CD4-positive, CD25-positive, alpha-beta regulatory T cell (primary cell): ENCODE results near the gene PASK. TPM values are rescaled to one million over a fixed set of nuclear protein-coding genes. Genes with fewer than 3 reads are reported as not detected.

ENCODE experiments used
- ATAC-seq, 2 donors: fragments of 150-1000 bp; cut with Tn5 transposase; one replicate each; pipeline ENCODE4 v1.10.0; 2021; ENCODE audit warnings: low read depth in 2 of 2, moderate number of reproducible peaks in 2 of 2, moderate library complexity in 1 of 2
- DNase-seq, 3 donors: peaks; one replicate each; pipeline versions ENCODE4 v3.0.0 to v3.0.0-alpha.2; 2012 to 2022; ENCODE audit warnings: mixed read lengths in 1 of 3
- H3K27ac ChIP-seq: one replicate; pipeline ENCODE4 v1.7.0; 2013; ENCODE audit warnings: mild to moderate bottlenecking, low read length; ENCODE audit not compliant: insufficient read depth, poor library complexity, severe bottlenecking
- H3K27me3 ChIP-seq: one replicate; pipeline ENCODE4 v1.7.0; 2013; ENCODE audit warnings: low read length; ENCODE audit not compliant: control insufficient read depth, insufficient read depth
- H3K36me3 ChIP-seq: one replicate; pipeline ENCODE4 v1.7.0; 2013; ENCODE audit warnings: mild to moderate bottlenecking, low read length, moderate library complexity; ENCODE audit not compliant: control insufficient read depth, insufficient read depth
- H3K4me1 ChIP-seq: 2 replicates; pipeline ENCODE4 v1.7.0; 2013; ENCODE audit warnings: mild to moderate bottlenecking, low read length; ENCODE audit not compliant: insufficient read depth, control insufficient read depth, poor library complexity, severe bottlenecking
- H3K4me3 ChIP-seq: one replicate; pipeline ENCODE4 v1.7.0; 2013; ENCODE audit warnings: low read depth, mild to moderate bottlenecking, low read length, moderate library complexity
- H3K9me3 ChIP-seq, 2 experiments: 1 replicate in 1 of 2; 2 replicates in 1 of 2; pipeline ENCODE4 v1.7.0; 2013; ENCODE audit warnings: low read length in 2 of 2, mild to moderate bottlenecking in 1 of 2, moderate library complexity in 1 of 2; ENCODE audit not compliant: control insufficient read depth in 2 of 2
- H3K27ac Mint-ChIP-seq, 3 donors: one replicate each; pipeline ENCODE4 v1.8.0; 2020 to 2022; ENCODE audit warnings: mild to moderate bottlenecking in 3 of 3, mixed read lengths in 3 of 3, moderate library complexity in 2 of 3
- H3K27me3 Mint-ChIP-seq: one replicate; pipeline ENCODE4 v1.8.0; 2022; ENCODE audit warnings: mild to moderate bottlenecking, mixed read lengths
- H3K36me3 Mint-ChIP-seq: one replicate; pipeline ENCODE4 v1.8.0; 2020; ENCODE audit warnings: mixed read lengths
- H3K4me1 Mint-ChIP-seq, 4 donors: one replicate each; pipeline ENCODE4 v1.8.0; 2020 to 2022; ENCODE audit warnings: mixed read lengths in 4 of 4, mild to moderate bottlenecking in 1 of 4
- H3K4me3 Mint-ChIP-seq, 4 donors: one replicate each; pipeline ENCODE4 v1.8.0; 2020 to 2022; ENCODE audit warnings: mild to moderate bottlenecking in 4 of 4, mixed read lengths in 4 of 4, moderate library complexity in 3 of 4
- H3K9me3 Mint-ChIP-seq, 7 donors: one replicate each; pipeline ENCODE4 v1.8.0; 2020 to 2022; ENCODE audit warnings: mixed read lengths in 7 of 7, mild to moderate bottlenecking in 3 of 7, moderate library complexity in 2 of 7
- polyA plus RNA-seq, 4 donors: library from polyadenylated mRNA; unstranded; fragments of 300-500 nt; fragmentation: Illumina TruSeq; gene quantifications; one replicate each; pipeline ENCODE4 v1.2.3, GENCODE V29; 2021
- total RNA-seq: library from RNA; stranded (reverse); gene quantifications from one replicate; pipeline ENCODE4 v1.2.3, GENCODE V29; 2022

The PASK gene
- total and polyA plus RNA-seq, 5 donors from 2014 or later, result 15.9 to 160 (median 23.0) TPM

GRCh38 chr2:241088791-241089732 is 60.2 kb downstream of the PASK start:
- Mint-ChIP-seq H3K27ac (no peak overlapping the region), H3K4me1 (peaks cover 0 to 19% (median 13%) of the 10 kb centered on the region in 4 donors), H3K9me3 (peaks cover 0 to 8% (median 0%) of the 10 kb centered on the region in 7 donors), H3K36me3 (peaks cover 68% of the 10 kb centered on the region), H3K4me3 (no peak overlapping the region), H3K27me3 (no peaks in the 10 kb centered on the region)
- Histone ChIP-seq H3K9me3 (no peaks in the 10 kb centered on the region), H3K27me3 (no peaks in the 10 kb centered on the region), H3K4me3 (no peak overlapping the region), H3K36me3 (peaks cover 85% of the 10 kb centered on the region), H3K4me1 (peaks cover 3% of the 10 kb centered on the region), H3K27ac (no peak overlapping the region)
- no peak for DNase-seq
- no peak for ATAC-seq

- DNase-seq (no peak), ATAC-seq (no peak)
- H3K27ac ChIP-seq, result no peak overlapping the region
- H3K36me3 Mint-ChIP-seq, result peaks cover 68% of the 10 kb centered on the region
- H3K27me3 ChIP-seq, result no peaks in the 10 kb centered on the region
- H3K27ac Mint-ChIP-seq, result peak overlapping the region in 2 of 3 donors; percentile 48 to 62
- H3K4me1 Mint-ChIP-seq, result peaks cover 0 to 15% (median 15%) of the 10 kb centered on the region in 4 donors
- no peak overlapping the region for H3K4me3 Mint-ChIP-seq
- peaks cover 80% of the 10 kb centered on the region for H3K36me3 ChIP-seq
- peaks cover 0 to 8% (median 0%) of the 10 kb centered on the region in 7 donors for H3K9me3 Mint-ChIP-seq
- peaks cover 3% of the 10 kb centered on the region for H3K4me1 ChIP-seq
- H3K27me3 Mint-ChIP-seq, result no peaks in the 10 kb centered on the region
- H3K4me3 ChIP-seq, result no peak overlapping the region
- no peaks in the 10 kb centered on the region for H3K9me3 ChIP-seq
These were observed 60.9 kb downstream of the PASK start for GRCh38 chr2:241088376-241088775.

GRCh38 chr2:241087420-241088268 is 61.6 kb downstream of the PASK start:
- peaks cover 73% of the 10 kb centered on the region for H3K36me3 ChIP-seq
- Mint-ChIP-seq H3K27ac (peak overlapping the region in 1 of 3 donors; percentile 62), H3K9me3 (peaks cover 0 to 8% (median 0%) of the 10 kb centered on the region in 7 donors), H3K36me3 (peaks cover 70% of the 10 kb centered on the region), H3K4me1 (peaks cover 0 to 19% (median 16%) of the 10 kb centered on the region in 4 donors), H3K4me3 (no peak overlapping the region), H3K27me3 (no peaks in the 10 kb centered on the region)
- H3K27me3 ChIP-seq, result no peaks in the 10 kb centered on the region
- no peak for DNase-seq
- H3K9me3 ChIP-seq, result no peaks in the 10 kb centered on the region
- H3K4me3 ChIP-seq, result no peak overlapping the region
- ATAC-seq, result no peak
- no peak overlapping the region for H3K27ac ChIP-seq
- H3K4me1 ChIP-seq, result no peaks in the 10 kb centered on the region

- DNase-seq (no peak), ATAC-seq (no peak)
- Histone ChIP-seq H3K4me1 (no peaks in the 10 kb centered on the region), H3K9me3 (no peaks in the 10 kb centered on the region), H3K27me3 (no peaks in the 10 kb centered on the region), H3K36me3 (peaks cover 52% of the 10 kb centered on the region), H3K4me3 (no peak overlapping the region), H3K27ac (no peak overlapping the region)
- Mint-ChIP-seq H3K4me1 (peaks cover 0 to 15% (median 15%) of the 10 kb centered on the region in 4 donors), H3K36me3 (peaks cover 55% of the 10 kb centered on the region), H3K27ac (peak overlapping the region in 1 of 3 donors; percentile 28), H3K27me3 (no peaks in the 10 kb centered on the region), H3K4me3 (no peak overlapping the region), H3K9me3 (peaks cover 0 to 8% (median 0%) of the 10 kb centered on the region in 7 donors)
These were observed 64.3 kb downstream of the PASK start for GRCh38 chr2:241084856-241085444.

- peaks cover 0 to 8% (median 0%) of the 10 kb centered on the region in 7 donors for H3K9me3 Mint-ChIP-seq
- peaks cover 40% of the 10 kb centered on the region for H3K36me3 Mint-ChIP-seq
- Histone ChIP-seq H3K27me3 (no peaks in the 10 kb centered on the region), H3K27ac (no peak overlapping the region), H3K36me3 (peaks cover 34% of the 10 kb centered on the region), H3K4me3 (no peak overlapping the region), H3K9me3 (no peaks in the 10 kb centered on the region), H3K4me1 (no peaks in the 10 kb centered on the region)
- ATAC-seq, result no peak
- no peak for DNase-seq
- H3K4me1 Mint-ChIP-seq, result peaks cover 7 to 21% (median 19%) of the 10 kb centered on the region in 4 donors
- H3K4me3 Mint-ChIP-seq, result no peak overlapping the region
- H3K27ac Mint-ChIP-seq, result peak overlapping the region; percentile 77 to 88 (median 85)
- H3K27me3 Mint-ChIP-seq, result no peaks in the 10 kb centered on the region
These were observed 66.2 kb downstream of the PASK start for GRCh38 chr2:241083091-241083415.

- peaks cover 35% of the 10 kb centered on the region for H3K36me3 Mint-ChIP-seq
- H3K9me3 ChIP-seq, result no peaks in the 10 kb centered on the region
- H3K4me1 ChIP-seq, result no peaks in the 10 kb centered on the region
- DNase-seq (no peak), ATAC-seq (peak in 1 of 2 donors; percentile 7)
- H3K27me3 ChIP-seq, result no peaks in the 10 kb centered on the region
- H3K4me3 ChIP-seq, result no peak overlapping the region
- H3K36me3 ChIP-seq, result peaks cover 29% of the 10 kb centered on the region
- H3K4me3 Mint-ChIP-seq, result no peak overlapping the region
- no peaks in the 10 kb centered on the region for H3K27me3 Mint-ChIP-seq
- H3K27ac Mint-ChIP-seq, result peak overlapping the region; percentile 77 to 88 (median 85)
- H3K4me1 Mint-ChIP-seq, result peaks cover 11 to 25% (median 18%) of the 10 kb centered on the region in 4 donors
- H3K9me3 Mint-ChIP-seq, result peaks cover 0 to 8% (median 0%) of the 10 kb centered on the region in 7 donors
- H3K27ac ChIP-seq, result no peak overlapping the region
These were observed 66.8 kb downstream of the PASK start for GRCh38 chr2:241082341-241083090.
